ENCODE measurements around the gene DGLUCY. TPM values are rescaled to one million over a fixed set of nuclear protein-coding genes. Genes with fewer than 3 reads are reported as not detected.

The DGLUCY gene
- total and polyA plus RNA-seq, 4 donors = 29.0 to 74.3 (median 52.1) TPM

DNA sequence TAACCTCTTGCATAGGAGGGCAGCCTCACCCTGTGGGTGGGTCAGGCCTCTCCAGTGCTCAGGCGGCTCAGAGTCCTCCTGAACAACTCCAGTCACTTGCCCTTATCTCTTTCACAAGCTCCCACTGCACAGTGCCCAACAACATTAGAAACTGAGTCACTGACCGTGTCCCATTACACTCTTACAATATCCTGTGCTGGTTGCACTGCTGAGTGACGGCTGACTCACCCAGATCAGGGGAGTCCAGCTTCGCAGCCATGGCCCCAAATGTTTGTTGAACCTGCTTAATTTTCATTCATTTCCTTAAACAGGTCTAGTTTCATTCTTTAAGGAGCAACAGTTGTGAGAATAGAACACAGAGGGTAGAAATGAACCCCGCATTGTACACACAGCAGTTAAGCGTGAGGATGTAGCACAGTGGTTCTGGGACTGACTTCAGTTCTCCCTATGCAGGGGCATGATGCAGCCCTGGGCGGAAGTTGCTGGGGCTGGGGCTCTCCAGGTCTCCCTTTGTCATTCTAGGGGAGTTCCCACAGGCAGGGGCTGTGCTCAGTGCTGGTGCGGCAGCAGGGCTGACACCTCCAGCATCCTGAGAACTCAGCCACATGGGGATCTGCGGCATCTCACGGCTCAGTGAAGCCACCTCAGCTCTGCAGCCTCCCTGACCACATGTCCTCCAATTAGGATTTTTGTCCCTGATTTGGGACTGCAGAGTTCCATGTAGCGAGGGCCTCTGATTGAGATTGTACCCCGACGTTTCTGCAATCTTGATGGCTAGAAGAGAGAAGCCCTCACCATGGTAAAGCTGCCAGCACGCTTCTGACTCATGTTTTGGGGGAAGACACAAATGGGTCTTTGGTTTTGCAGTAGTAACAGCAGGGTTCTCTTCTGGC is 114.5 kb downstream of the DGLUCY start:
- Histone ChIP-seq H3K9ac (ENCODE audit: insufficient read depth in 1 of 2, low read length in 2 of 2) (no peak overlapping the region), H3K4me3 (no peak overlapping the region), H3K36me3 (ENCODE audit: control insufficient read depth in 4 of 4, insufficient read depth in 4 of 4, low read length in 4 of 4) (peaks cover 0 to 8% (median 5%) of the 10 kb centered on the region in 4 donors), H3K27ac (ENCODE audit: low read depth in 1 of 2, low read length in 1 of 2) (no peak overlapping the region), H3K4me1 (ENCODE audit: control insufficient read depth in 5 of 5, insufficient read depth in 5 of 5, low read length in 5 of 5) (peaks cover 0 to 20% (median 0%) of the 10 kb centered on the region in 5 donors), H3K27me3 (ENCODE audit: control insufficient read depth in 3 of 3, insufficient read depth in 3 of 3, low read length in 2 of 3) (no peaks in the 10 kb centered on the region), H3K9me3 (ENCODE audit: control insufficient read depth in 4 of 4, insufficient read depth in 3 of 4, low read length in 3 of 4) (peaks cover 0 to 1% (median 0%) of the 10 kb centered on the region in 4 donors)
- 83 to 86% methylated on average over 14 of the region's 14 CpGs for WGBS, 2 donors
- ATAC-seq (ENCODE audit: insufficient read depth, low FRiP score) = no peak
- no peak for DNase-seq
- TF ChIP-seq, protein P1, sequence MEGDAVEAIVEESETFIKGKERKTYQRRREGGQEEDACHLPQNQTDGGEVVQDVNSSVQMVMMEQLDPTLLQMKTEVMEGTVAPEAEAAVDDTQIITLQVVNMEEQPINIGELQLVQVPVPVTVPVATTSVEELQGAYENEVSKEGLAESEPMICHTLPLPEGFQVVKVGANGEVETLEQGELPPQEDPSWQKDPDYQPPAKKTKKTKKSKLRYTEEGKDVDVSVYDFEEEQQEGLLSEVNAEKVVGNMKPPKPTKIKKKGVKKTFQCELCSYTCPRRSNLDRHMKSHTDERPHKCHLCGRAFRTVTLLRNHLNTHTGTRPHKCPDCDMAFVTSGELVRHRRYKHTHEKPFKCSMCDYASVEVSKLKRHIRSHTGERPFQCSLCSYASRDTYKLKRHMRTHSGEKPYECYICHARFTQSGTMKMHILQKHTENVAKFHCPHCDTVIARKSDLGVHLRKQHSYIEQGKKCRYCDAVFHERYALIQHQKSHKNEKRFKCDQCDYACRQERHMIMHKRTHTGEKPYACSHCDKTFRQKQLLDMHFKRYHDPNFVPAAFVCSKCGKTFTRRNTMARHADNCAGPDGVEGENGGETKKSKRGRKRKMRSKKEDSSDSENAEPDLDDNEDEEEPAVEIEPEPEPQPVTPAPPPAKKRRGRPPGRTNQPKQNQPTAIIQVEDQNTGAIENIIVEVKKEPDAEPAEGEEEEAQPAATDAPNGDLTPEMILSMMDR (IDR thresholded peaks at IDR 0.05; ENCODE audit: control extremely low read depth, extremely low read depth) = no peak

DNA sequence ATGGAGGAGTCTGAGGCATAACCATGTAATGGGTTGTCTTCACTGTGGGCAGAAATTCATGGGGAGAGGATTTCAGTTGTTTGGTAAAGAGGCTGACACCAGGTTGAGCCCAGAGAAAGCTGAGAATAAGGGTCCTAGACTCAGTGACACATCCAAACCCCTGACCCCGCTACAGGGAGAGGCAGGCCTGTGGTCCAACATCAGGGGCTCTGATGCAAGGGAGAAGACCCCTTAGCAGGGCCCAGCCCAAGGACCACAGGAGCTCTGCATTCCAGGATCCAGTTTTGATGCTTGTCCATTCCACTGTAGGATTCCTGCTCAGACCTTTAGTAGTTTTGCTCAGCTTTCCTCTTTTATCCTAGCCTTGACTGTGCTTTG is 115.1 kb downstream of the DGLUCY start:
- TF ChIP-seq, protein P1 (IDR thresholded peaks at IDR 0.05; ENCODE audit: control extremely low read depth, extremely low read depth) = no peak
- 90 to 100% methylated on average over 1 of the region's 1 CpG for WGBS, 2 donors
- no peaks in the 10 kb centered on the region for H3K27me3 ChIP-seq (ENCODE audit: control insufficient read depth in 3 of 3, insufficient read depth in 3 of 3, low read length in 2 of 3)
- H3K4me1 ChIP-seq (ENCODE audit: control insufficient read depth in 5 of 5, insufficient read depth in 5 of 5, low read length in 5 of 5) = peaks cover 0 to 21% (median 0%) of the 10 kb centered on the region in 5 donors
- H3K36me3 ChIP-seq (ENCODE audit: control insufficient read depth in 4 of 4, insufficient read depth in 4 of 4, low read length in 4 of 4) = peaks cover 0 to 9% (median 5%) of the 10 kb centered on the region in 4 donors
- no peak for ATAC-seq (ENCODE audit: insufficient read depth, low FRiP score)
- no peak overlapping the region for H3K9ac ChIP-seq (ENCODE audit: insufficient read depth in 1 of 2, low read length in 2 of 2)
- no peak overlapping the region for H3K27ac ChIP-seq (ENCODE audit: low read depth in 1 of 2, low read length in 1 of 2)
- no peak for DNase-seq
- H3K4me3 ChIP-seq = no peak overlapping the region
- H3K9me3 ChIP-seq (ENCODE audit: control insufficient read depth in 4 of 4, insufficient read depth in 3 of 4, low read length in 3 of 4) = peaks cover 0 to 5% (median 0%) of the 10 kb centered on the region in 4 donors

DNA sequence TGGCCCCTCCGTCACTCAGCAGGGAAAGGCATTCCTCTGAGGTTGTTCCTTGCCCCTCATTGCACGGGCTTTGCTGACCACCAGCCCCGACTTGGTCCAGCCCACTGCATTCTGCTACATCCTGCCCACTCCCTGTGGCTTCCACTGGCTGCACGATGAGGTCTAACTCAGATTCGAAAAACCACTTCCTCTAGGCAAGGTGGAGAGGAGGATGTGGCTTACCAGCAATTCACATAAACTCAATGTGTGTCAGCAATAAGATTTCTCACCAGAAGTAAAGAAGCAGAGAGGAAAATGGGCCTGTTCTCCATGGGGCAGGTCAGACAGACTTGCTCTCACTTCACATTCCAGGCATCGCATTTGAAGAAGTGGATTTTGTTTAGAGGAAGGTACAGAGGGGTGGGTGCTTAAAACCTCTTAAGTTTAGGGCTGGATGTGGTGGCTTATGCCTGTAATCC is 115.9 kb downstream of the DGLUCY start:
- Histone ChIP-seq H3K9ac (ENCODE audit: insufficient read depth in 1 of 2, low read length in 2 of 2) (no peak overlapping the region), H3K9me3 (ENCODE audit: control insufficient read depth in 4 of 4, insufficient read depth in 3 of 4, low read length in 3 of 4) (peaks cover 0 to 5% (median 0%) of the 10 kb centered on the region in 4 donors), H3K27me3 (ENCODE audit: control insufficient read depth in 3 of 3, insufficient read depth in 3 of 3, low read length in 2 of 3) (no peaks in the 10 kb centered on the region), H3K4me3 (no peak overlapping the region), H3K36me3 (ENCODE audit: control insufficient read depth in 4 of 4, insufficient read depth in 4 of 4, low read length in 4 of 4) (peaks cover 0 to 8% (median 4%) of the 10 kb centered on the region in 4 donors), H3K4me1 (ENCODE audit: control insufficient read depth in 5 of 5, insufficient read depth in 5 of 5, low read length in 5 of 5) (peaks cover 0 to 18% (median 0%) of the 10 kb centered on the region in 5 donors), H3K27ac (ENCODE audit: low read depth in 1 of 2, low read length in 1 of 2) (peak overlapping the region in 1 of 2 donors; percentile 53)
- ATAC-seq (ENCODE audit: insufficient read depth, low FRiP score) (no peak), DNase-seq (no peak)
- TF ChIP-seq, protein P1 (IDR thresholded peaks at IDR 0.05; ENCODE audit: control extremely low read depth, extremely low read depth) = no peak
- 28 to 47% methylated on average over 6 of the region's 6 CpGs for WGBS, 2 donors

Data from lung (tissue), 12 donors.